SK-N-SH treated with all-trans-retinoic acid at 6 μM for 48 hours (cell line): ENCODE measurements around the gene PER1.

Source experiments
- ATAC-seq: fragments of 200-7000 bp; cut with Tn5 transposase; 3 replicates; pipeline ENCODE4 v1.9.1; 2020; ENCODE audit warnings: mild to moderate bottlenecking, moderate library complexity
- ARNTL ChIP-seq: fragments of 450-650 bp; formaldehyde crosslinking; IDR thresholded peaks from 2 replicates; pipeline ENCODE4 v1.5.0; 2020; ENCODE audit warnings: low read depth, mild to moderate bottlenecking, moderate library complexity, borderline replicate concordance
- BACH2 ChIP-seq: fragments of 250-450 bp; sonication (Bioruptor Pico); IDR thresholded peaks from 2 replicates; pipeline ENCODE4 v1.9.0; 2021; ENCODE audit warnings: mild to moderate bottlenecking, borderline replicate concordance
- CREB5 ChIP-seq: fragments of 250-450 bp; sonication (Bioruptor Pico); IDR thresholded peaks from 2 replicates; pipeline ENCODE4 v1.5.1; 2020; ENCODE audit warnings: low read depth, mild to moderate bottlenecking, moderate library complexity
- CSDC2 ChIP-seq: fragments of 250-450 bp; sonication (Bioruptor Pico); IDR thresholded peaks from 2 replicates; pipeline ENCODE4 v1.5.0; 2020; ENCODE audit warnings: mild to moderate bottlenecking, moderate library complexity
- CSRNP3 ChIP-seq: fragments of 250-450 bp; sonication (Bioruptor Pico); IDR thresholded peaks from 2 replicates; pipeline ENCODE4 v1.5.1; 2021; ENCODE audit warnings: mild to moderate bottlenecking, moderate library complexity
- ESRRG ChIP-seq: fragments of 250-450 bp; sonication (Bioruptor Pico); IDR thresholded peaks from 2 replicates; pipeline ENCODE4 v1.6.1; 2021; ENCODE audit warnings: mild to moderate bottlenecking
- GLIS3 ChIP-seq: fragments of 250-450 bp; sonication (Bioruptor Pico); IDR thresholded peaks from 2 replicates; pipeline ENCODE4 v1.5.0; 2020; ENCODE audit warnings: mild to moderate bottlenecking, moderate library complexity
- ISL1 ChIP-seq: fragments of 250-450 bp; sonication (Bioruptor Pico); IDR thresholded peaks from 2 replicates; pipeline ENCODE4 v2.1.2; 2022; ENCODE audit warnings: mild to moderate bottlenecking, moderate library complexity
- OSR1 ChIP-seq: fragments of 250-450 bp; sonication (Bioruptor Pico); IDR thresholded peaks from 2 replicates; pipeline ENCODE4 v1.8.0; 2022; ENCODE audit warnings: moderate library complexity, mild to moderate bottlenecking, inconsistent platforms
- PATZ1 ChIP-seq: fragments of 250-450 bp; sonication (Bioruptor Pico); IDR thresholded peaks from 2 replicates; pipeline ENCODE4 v1.8.0; 2020; ENCODE audit warnings: mild to moderate bottlenecking, moderate library complexity, borderline replicate concordance
- POU6F1 ChIP-seq: fragments of 250-450 bp; sonication (Bioruptor Pico); IDR thresholded peaks from 2 replicates; pipeline ENCODE4 v1.8.0; 2021; ENCODE audit warnings: low read depth, mild to moderate bottlenecking, moderate library complexity, borderline replicate concordance
- PPARA ChIP-seq: fragments of 250-450 bp; sonication (Bioruptor Pico); IDR thresholded peaks from 2 replicates; pipeline ENCODE4 v1.5.0; 2020; ENCODE audit warnings: mild to moderate bottlenecking, borderline replicate concordance
- RARB ChIP-seq: fragments of 250-450 bp; sonication (Bioruptor Pico); IDR thresholded peaks from 2 replicates; pipeline ENCODE4 v1.8.0; 2021; ENCODE audit warnings: mild to moderate bottlenecking, moderate library complexity
- SNAI2 ChIP-seq: fragments of 250-450 bp; sonication (Bioruptor Pico); IDR thresholded peaks from 2 replicates; pipeline ENCODE4 v1.5.0; 2020; ENCODE audit warnings: mild to moderate bottlenecking, moderate library complexity
- TCF4 ChIP-seq: fragments of 250-450 bp; sonication (Bioruptor Pico); IDR thresholded peaks from 2 replicates; pipeline ENCODE4 v1.8.0; 2021; ENCODE audit warnings: mild to moderate bottlenecking, moderate library complexity, borderline replicate concordance
- TOX ChIP-seq: fragments of 250-450 bp; sonication (Bioruptor Pico); IDR thresholded peaks from 2 replicates; pipeline ENCODE4 v1.8.0; 2021; ENCODE audit warnings: mild to moderate bottlenecking, moderate library complexity, borderline replicate concordance
- TSHZ2 ChIP-seq: fragments of 250-450 bp; sonication (Bioruptor Pico); IDR thresholded peaks from 2 replicates; pipeline ENCODE4 v1.5.0; 2020; ENCODE audit warnings: mild to moderate bottlenecking, moderate library complexity
- ZC3H10 ChIP-seq: fragments of 250-450 bp; sonication (Bioruptor Pico); IDR thresholded peaks from 2 replicates; pipeline ENCODE4 v1.5.1; 2021; ENCODE audit warnings: mild to moderate bottlenecking, moderate library complexity
- ZFP3 ChIP-seq: fragments of 250-450 bp; sonication (Bioruptor Pico); IDR thresholded peaks from 2 replicates; pipeline ENCODE4 v1.5.0; 2020; ENCODE audit warnings: mild to moderate bottlenecking, moderate library complexity
- ZFP30 ChIP-seq: fragments of 450-650 bp; formaldehyde crosslinking; IDR thresholded peaks from 2 replicates; pipeline ENCODE4 v1.5.0; 2022; ENCODE audit warnings: mild to moderate bottlenecking, moderate library complexity
- ZNF565 ChIP-seq: fragments of 450-650 bp; formaldehyde crosslinking; conservative IDR thresholded peaks from 2 replicates; pipeline ENCODE4 v1.5.0; 2020; ENCODE audit warnings: low read depth, mild to moderate bottlenecking, moderate library complexity
- ZNF70 ChIP-seq: fragments of 450-650 bp; formaldehyde crosslinking; IDR thresholded peaks from 2 replicates; pipeline ENCODE4 v1.5.0; 2020; ENCODE audit warnings: mild to moderate bottlenecking, moderate library complexity
- ZNF8 ChIP-seq: fragments of 450-650 bp; formaldehyde crosslinking; IDR thresholded peaks from 2 replicates; pipeline ENCODE4 v1.5.0; 2020; ENCODE audit warnings: mild to moderate bottlenecking, moderate library complexity

Gene PER1

GRCh38 chr17:8117367-8117979 is 34.7 kb downstream of the PER1 start:
- ATAC-seq, result no peak
- TF ChIP-seq RARB (CRISPR knock-in tag) (no peak), CSRNP3 (no peak), GLIS3 (CRISPR knock-in tag) (no peak), ESRRG (CRISPR knock-in tag) (no peak), POU6F1 (CRISPR knock-in tag) (no peak), TCF4 (CRISPR knock-in tag) (no peak), CSDC2 (no peak), ZNF565 (CRISPR knock-in tag) (no peak), OSR1 (CRISPR knock-in tag) (no peak), ZC3H10 (no peak), CREB5 (CRISPR knock-in tag) (no peak), ISL1 (CRISPR knock-in tag) (no peak), ZNF70 (no peak), TSHZ2 (no peak), PPARA (CRISPR knock-in tag) (no peak), ZFP30 (CRISPR knock-in tag) (no peak)

GRCh38 chr17:8116776-8117175 is 35.4 kb downstream of the PER1 start:
- no peak for TF ChIP-seq ZFP3 (CRISPR knock-in tag)
- no peak for TF ChIP-seq OSR1 (CRISPR knock-in tag)
- TF ChIP-seq SNAI2, result no peak
- TF ChIP-seq ISL1 (CRISPR knock-in tag), result no peak
- TF ChIP-seq TCF4 (CRISPR knock-in tag), result no peak
- TF ChIP-seq ZFP30 (CRISPR knock-in tag), result no peak
- no peak for TF ChIP-seq ARNTL
- TF ChIP-seq PPARA (CRISPR knock-in tag), result no peak
- no peak for TF ChIP-seq TOX (CRISPR knock-in tag)
- no peak for TF ChIP-seq ZNF8 (CRISPR knock-in tag)
- no peak for TF ChIP-seq BACH2
- TF ChIP-seq PATZ1 (CRISPR knock-in tag), result no peak
- no peak for ATAC-seq

- ATAC-seq, result no peak
- TF ChIP-seq TOX (CRISPR knock-in tag) (no peak), CSRNP3 (no peak), ZNF8 (CRISPR knock-in tag) (no peak), ARNTL (no peak), ZFP30 (CRISPR knock-in tag) (no peak)
- TF ChIP-seq, all 23 proteins: peak for 0
Measured at GRCh38 chr17:8110907-8111306, 41.3 kb downstream of the PER1 start.
